ENCODE measurements around the gene PRKX.

DNA sequence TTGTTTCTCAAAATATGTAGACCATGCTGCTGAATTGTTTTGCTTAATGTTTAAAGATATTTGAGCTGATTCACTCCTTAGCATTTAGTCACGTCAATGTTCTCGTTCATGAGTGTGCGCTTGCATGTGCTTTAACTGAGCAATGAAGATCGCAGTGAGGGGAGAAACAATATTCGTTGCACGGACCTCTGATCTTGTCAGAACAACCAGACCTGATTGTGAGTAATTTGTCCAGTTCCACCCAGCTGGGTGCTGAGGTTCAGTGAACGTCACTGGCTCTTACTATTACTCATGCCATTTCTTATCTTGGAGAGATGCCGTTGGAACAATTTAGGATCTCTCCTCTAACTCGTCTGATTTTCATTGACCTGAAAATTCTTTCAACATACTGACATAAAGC, 15.0 kb upstream of the PRKX start:
- TF ChIP-seq GATA3 (IDR thresholded peaks at IDR 0.05; ENCODE audit: low read depth, low read length): no peak
- no peak for TF ChIP-seq GATA2 (IDR thresholded peaks at IDR 0.05; ENCODE audit: low read depth, low read length)
